ENCODE results near the gene LDLRAD4.

- TF ChIP-seq PATZ1 (CRISPR knock-in tag; IDR thresholded peaks at IDR 0.05; ENCODE audit: borderline replicate concordance) (no peak), ESRRG (CRISPR knock-in tag; IDR thresholded peaks at IDR 0.05) (no peak)
These were observed 75.7 kb downstream of the LDLRAD4 start for GRCh38 chr18:13294309-13294708.

All from SK-N-SH treated with all-trans-retinoic acid at 6 μM for 48 hours (cell line).